CD4-positive, CD25-positive, alpha-beta regulatory T cell (primary cell): Measurements from ENCODE around the gene TAS2R19. TPM values are rescaled to one million over a fixed set of nuclear protein-coding genes. Genes with fewer than 3 reads are reported as not detected.
A peak's percentile ranks its signal among the peaks of the same experiment; 100 is the strongest.
"Not testable (repeated sequence)": the region's sequence is repeated elsewhere in the genome, so short reads cannot be mapped to it uniquely, and the experiment has no call there.

Source experiments
- ATAC-seq, 2 donors: fragments of 150-1000 bp; cut with Tn5 transposase; one replicate each; pipeline ENCODE4 v1.10.0; 2021; ENCODE audit warnings: low read depth in 2 of 2, moderate number of reproducible peaks in 2 of 2, moderate library complexity in 1 of 2
- DNase-seq, 3 donors: peaks; one replicate each; pipeline versions ENCODE4 v3.0.0 to v3.0.0-alpha.2; 2012 to 2022; ENCODE audit warnings: mixed read lengths in 1 of 3
- H3K27ac ChIP-seq: one replicate; pipeline ENCODE4 v1.7.0; 2013; ENCODE audit warnings: mild to moderate bottlenecking, low read length; ENCODE audit not compliant: insufficient read depth, poor library complexity, severe bottlenecking
- H3K27me3 ChIP-seq: one replicate; pipeline ENCODE4 v1.7.0; 2013; ENCODE audit warnings: low read length; ENCODE audit not compliant: control insufficient read depth, insufficient read depth
- H3K36me3 ChIP-seq: one replicate; pipeline ENCODE4 v1.7.0; 2013; ENCODE audit warnings: mild to moderate bottlenecking, low read length, moderate library complexity; ENCODE audit not compliant: control insufficient read depth, insufficient read depth
- H3K4me1 ChIP-seq: 2 replicates; pipeline ENCODE4 v1.7.0; 2013; ENCODE audit warnings: mild to moderate bottlenecking, low read length; ENCODE audit not compliant: insufficient read depth, control insufficient read depth, poor library complexity, severe bottlenecking
- H3K4me3 ChIP-seq: one replicate; pipeline ENCODE4 v1.7.0; 2013; ENCODE audit warnings: low read depth, mild to moderate bottlenecking, low read length, moderate library complexity
- H3K9me3 ChIP-seq, 2 experiments: 1 replicate in 1 of 2; 2 replicates in 1 of 2; pipeline ENCODE4 v1.7.0; 2013; ENCODE audit warnings: low read length in 2 of 2, mild to moderate bottlenecking in 1 of 2, moderate library complexity in 1 of 2; ENCODE audit not compliant: control insufficient read depth in 2 of 2
- H3K27ac Mint-ChIP-seq, 3 donors: one replicate each; pipeline ENCODE4 v1.8.0; 2020 to 2022; ENCODE audit warnings: mild to moderate bottlenecking in 3 of 3, mixed read lengths in 3 of 3, moderate library complexity in 2 of 3
- H3K27me3 Mint-ChIP-seq: one replicate; pipeline ENCODE4 v1.8.0; 2022; ENCODE audit warnings: mild to moderate bottlenecking, mixed read lengths
- H3K36me3 Mint-ChIP-seq: one replicate; pipeline ENCODE4 v1.8.0; 2020; ENCODE audit warnings: mixed read lengths
- H3K4me1 Mint-ChIP-seq, 4 donors: one replicate each; pipeline ENCODE4 v1.8.0; 2020 to 2022; ENCODE audit warnings: mixed read lengths in 4 of 4, mild to moderate bottlenecking in 1 of 4
- H3K4me3 Mint-ChIP-seq, 4 donors: one replicate each; pipeline ENCODE4 v1.8.0; 2020 to 2022; ENCODE audit warnings: mild to moderate bottlenecking in 4 of 4, mixed read lengths in 4 of 4, moderate library complexity in 3 of 4
- H3K9me3 Mint-ChIP-seq, 7 donors: one replicate each; pipeline ENCODE4 v1.8.0; 2020 to 2022; ENCODE audit warnings: mixed read lengths in 7 of 7, mild to moderate bottlenecking in 3 of 7, moderate library complexity in 2 of 7
- polyA plus RNA-seq, 4 donors: library from polyadenylated mRNA; unstranded; fragments of 300-500 nt; fragmentation: Illumina TruSeq; gene quantifications; one replicate each; pipeline ENCODE4 v1.2.3, GENCODE V29; 2021
- total RNA-seq: library from RNA; stranded (reverse); gene quantifications from one replicate; pipeline ENCODE4 v1.2.3, GENCODE V29; 2022

The TAS2R19 gene, protein sequence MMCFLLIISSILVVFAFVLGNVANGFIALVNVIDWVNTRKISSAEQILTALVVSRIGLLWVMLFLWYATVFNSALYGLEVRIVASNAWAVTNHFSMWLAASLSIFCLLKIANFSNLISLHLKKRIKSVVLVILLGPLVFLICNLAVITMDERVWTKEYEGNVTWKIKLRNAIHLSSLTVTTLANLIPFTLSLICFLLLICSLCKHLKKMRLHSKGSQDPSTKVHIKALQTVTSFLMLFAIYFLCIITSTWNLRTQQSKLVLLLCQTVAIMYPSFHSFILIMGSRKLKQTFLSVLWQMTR
- total RNA-seq (1.2 TPM), polyA plus RNA-seq (under 1 TPM in 2 of 4 donors, not detected in 2; 0.32 to 0.73 TPM)

DNA sequence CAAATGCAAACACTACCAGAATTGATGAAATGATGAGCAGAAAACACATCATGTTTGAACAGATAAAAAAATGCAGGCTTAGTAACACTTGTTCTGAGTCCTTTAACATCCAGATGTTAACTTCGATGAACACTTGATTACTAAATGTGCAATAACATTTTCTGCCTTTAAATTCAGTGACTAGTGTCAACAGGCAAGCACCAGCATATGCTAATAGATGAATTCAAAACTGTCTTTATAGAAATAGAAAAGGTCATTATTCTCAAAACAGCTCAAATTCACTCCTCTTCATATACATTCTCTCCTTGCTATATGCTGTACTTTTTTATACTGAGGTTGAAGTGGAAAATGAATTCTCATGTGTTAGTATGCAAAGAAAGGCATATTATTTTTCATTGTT, at the start of gene TAS2R19:
TAS2R19 (minus strand) TSS at position 101 of the 400 bp plus-strand sequence; CDS start at position 52, 49 bp downstream.
- Histone ChIP-seq H3K27me3 (no peaks in the 10 kb centered on the region), H3K27ac (no peak within 1 kb of the TSS), H3K9me3 (no peaks in the 10 kb centered on the region), H3K4me1 (no peaks in the 10 kb centered on the region), H3K4me3 (no peak within 1 kb of the TSS), H3K36me3 (peaks cover 2% of the 10 kb centered on the region)
- DNase-seq (no peak), ATAC-seq (no peak)
- H3K4me3 Mint-ChIP-seq, result no peak within 1 kb of the TSS
- peaks cover 4 to 17% (median 9%) of the 10 kb centered on the region in 4 donors for H3K4me1 Mint-ChIP-seq
- H3K27me3 Mint-ChIP-seq, result peaks cover 4% of the 10 kb centered on the region
- H3K9me3 Mint-ChIP-seq, result peaks cover 0 to 8% (median 2%) of the 10 kb centered on the region in 7 donors
- peaks cover 30% of the 10 kb centered on the region for H3K36me3 Mint-ChIP-seq
- no peak within 1 kb of the TSS for H3K27ac Mint-ChIP-seq

- Histone ChIP-seq H3K36me3 (no peaks in the 10 kb centered on the region), H3K4me3 (no peak overlapping the region), H3K4me1 (no peaks in the 10 kb centered on the region), H3K27me3 (no peaks in the 10 kb centered on the region), H3K9me3 (no peaks in the 10 kb centered on the region), H3K27ac (no peak overlapping the region)
- Mint-ChIP-seq H3K4me3 (no peak overlapping the region), H3K36me3 (peaks cover 11% of the 10 kb centered on the region), H3K9me3 (peaks cover 0 to 2% (median 0%) of the 10 kb centered on the region in 7 donors), H3K4me1 (peaks cover 0 to 36% (median 11%) of the 10 kb centered on the region in 4 donors), H3K27me3 (no peaks in the 10 kb centered on the region), H3K27ac (peak overlapping the region in 1 of 3 donors; percentile 20)
- ATAC-seq (no peak), DNase-seq (no peak)
Observed at GRCh38 chr12:11071414-11071813, 49.0 kb upstream of the TAS2R19 start.

- Histone ChIP-seq H3K4me3 (no peak overlapping the region), H3K4me1 (no peaks in the 10 kb centered on the region), H3K36me3 (no peaks in the 10 kb centered on the region), H3K27ac (no peak overlapping the region), H3K9me3 (no peaks in the 10 kb centered on the region), H3K27me3 (no peaks in the 10 kb centered on the region)
- H3K4me3 Mint-ChIP-seq, result no peak overlapping the region
- DNase-seq, result no peak
- peaks cover 0 to 2% (median 0%) of the 10 kb centered on the region in 7 donors for H3K9me3 Mint-ChIP-seq
- no peak for ATAC-seq
- H3K27ac Mint-ChIP-seq, result peak overlapping the region in 1 of 3 donors; percentile 20
- peaks cover under 1 to 35% (median 12%) of the 10 kb centered on the region in 4 donors for H3K4me1 Mint-ChIP-seq
- H3K27me3 Mint-ChIP-seq, result no peaks in the 10 kb centered on the region
- H3K36me3 Mint-ChIP-seq, result peaks cover 11% of the 10 kb centered on the region
Observed at GRCh38 chr12:11070999-11071398, 48.6 kb upstream of the TAS2R19 start.

DNA sequence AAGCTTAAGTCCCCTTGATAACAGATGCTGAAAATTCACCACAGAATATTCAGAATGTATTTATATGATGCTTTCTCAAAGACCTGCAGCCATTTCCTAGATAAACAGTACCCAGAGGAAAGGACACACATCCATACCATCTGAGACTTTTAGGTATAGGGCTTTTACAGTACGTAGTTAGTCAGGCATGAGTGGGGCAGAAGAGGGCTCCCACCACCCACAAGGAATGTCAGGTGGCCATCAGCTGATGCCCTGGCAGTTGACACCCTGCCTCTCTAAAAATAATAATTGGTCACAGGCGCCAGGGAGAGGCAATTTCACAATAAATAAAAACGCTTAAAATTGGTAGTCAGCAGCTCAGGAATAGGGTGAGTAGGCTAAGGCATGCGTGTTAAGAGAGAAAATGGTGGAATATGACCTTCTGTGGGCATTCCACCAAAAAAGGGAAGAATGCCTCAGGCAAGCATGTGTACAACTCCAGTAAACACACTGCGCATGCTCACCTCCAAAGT, 47.5 kb upstream of the TAS2R19 start:
- ATAC-seq (no peak), DNase-seq (no peak)
- Mint-ChIP-seq H3K27me3 (no peaks in the 10 kb centered on the region), H3K4me1 (peaks cover 2 to 39% (median 12%) of the 10 kb centered on the region in 4 donors), H3K27ac (no peak overlapping the region), H3K9me3 (peaks cover 0 to 4% (median 0%) of the 10 kb centered on the region in 7 donors), H3K36me3 (peaks cover 11% of the 10 kb centered on the region), H3K4me3 (no peak overlapping the region)
- Histone ChIP-seq H3K27me3 (no peaks in the 10 kb centered on the region), H3K4me1 (no peaks in the 10 kb centered on the region), H3K27ac (no peak overlapping the region), H3K36me3 (no peaks in the 10 kb centered on the region), H3K9me3 (no peaks in the 10 kb centered on the region), H3K4me3 (no peak overlapping the region)

- Mint-ChIP-seq H3K4me1 (peaks cover 7 to 35% (median 19%) of the 10 kb centered on the region in 4 donors), H3K27ac (no peak overlapping the region), H3K4me3 (no peak overlapping the region), H3K9me3 (peaks cover 0 to 4% (median 0%) of the 10 kb centered on the region in 7 donors), H3K27me3 (no peaks in the 10 kb centered on the region), H3K36me3 (peaks cover 15% of the 10 kb centered on the region)
- ATAC-seq (no peak), DNase-seq (no peak)
- Histone ChIP-seq H3K4me3 (no peak overlapping the region), H3K4me1 (no peaks in the 10 kb centered on the region), H3K27me3 (no peaks in the 10 kb centered on the region), H3K9me3 (no peaks in the 10 kb centered on the region), H3K36me3 (no peaks in the 10 kb centered on the region), H3K27ac (no peak overlapping the region)
Observed at GRCh38 chr12:11067514-11067913, 45.1 kb upstream of the TAS2R19 start.

DNA sequence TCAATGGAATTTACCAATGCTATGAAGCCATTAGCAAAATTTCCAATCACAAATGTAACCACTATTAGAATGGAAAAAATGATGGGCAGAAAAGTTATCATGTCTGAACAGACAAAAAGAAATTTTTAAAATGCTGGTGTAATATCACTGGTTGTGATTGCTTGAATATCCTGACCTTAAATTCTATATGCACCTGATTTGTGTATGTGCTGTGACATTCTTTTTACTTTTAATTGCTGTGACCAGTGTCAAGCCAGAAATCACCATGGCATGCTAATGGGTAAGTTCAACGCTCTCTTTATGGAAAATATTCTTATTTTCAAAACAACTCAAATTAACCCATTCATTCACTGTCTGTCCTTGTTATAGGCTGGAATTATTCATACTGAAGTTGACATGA, 39.8 kb upstream of the TAS2R19 start, which contains the start of gene TAS2R46:
TAS2R46 (minus strand) TSS at position 101 of the 400 bp plus-strand sequence; CDS start at position 101, 0 bp downstream.
- not testable (repeated sequence) for H3K9me3 ChIP-seq, H3K4me1 ChIP-seq, H3K27ac Mint-ChIP-seq, H3K27me3 ChIP-seq, H3K9me3 Mint-ChIP-seq, H3K36me3 ChIP-seq, DNase-seq, H3K4me3 ChIP-seq, H3K27ac ChIP-seq, H3K4me3 Mint-ChIP-seq, ATAC-seq, H3K27me3 Mint-ChIP-seq
- Mint-ChIP-seq H3K36me3 (peaks cover 15% of the 10 kb centered on the region), H3K4me1 (peaks cover 15 to 37% (median 28%) of the 10 kb centered on the region in 4 donors)

- peaks cover 15 to 35% (median 23%) of the 10 kb centered on the region in 4 donors for H3K4me1 Mint-ChIP-seq
- Histone ChIP-seq H3K27ac (no peak overlapping the region), H3K4me1 (no peaks in the 10 kb centered on the region), H3K27me3 (no peaks in the 10 kb centered on the region), H3K36me3 (no peaks in the 10 kb centered on the region), H3K9me3 (no peaks in the 10 kb centered on the region), H3K4me3 (no peak overlapping the region)
- peaks cover 25% of the 10 kb centered on the region for H3K36me3 Mint-ChIP-seq
- no peak overlapping the region for H3K4me3 Mint-ChIP-seq
- ATAC-seq (no peak), DNase-seq (no peak)
- H3K27ac Mint-ChIP-seq, result no peak overlapping the region
- no peaks in the 10 kb centered on the region for H3K27me3 Mint-ChIP-seq
- H3K9me3 Mint-ChIP-seq, result peaks cover 0 to 3% (median 0%) of the 10 kb centered on the region in 7 donors
Observed at GRCh38 chr12:11059784-11060183, 37.4 kb upstream of the TAS2R19 start.
